T-helper 17 cell (primary cell): ENCODE results near the gene TFEB. TPM values are rescaled to one million over a fixed set of nuclear protein-coding genes. Genes with fewer than 3 reads are reported as not detected.

Experiments
- ATAC-seq: fragments of 150-1000 bp; cut with Tn5 transposase; 2 replicates; pipeline ENCODE4 v1.10.0; 2021; ENCODE audit warnings: mild to moderate bottlenecking, moderate library complexity
- DNase-seq, 3 donors: peaks; one replicate each; pipeline versions ENCODE4 v3.0.0 to v3.0.0-alpha.2; 2020 to 2021
- H3K9me3 ChIP-seq: one replicate; pipeline ENCODE4 v1.7.0; 2013; ENCODE audit warnings: low read length, mild to moderate bottlenecking; ENCODE audit not compliant: control insufficient read depth, poor library complexity, severe bottlenecking
- H3K27ac Mint-ChIP-seq: one replicate; pipeline ENCODE4 v1.8.0; 2022; ENCODE audit warnings: mild to moderate bottlenecking, moderate library complexity, mixed read lengths
- H3K27me3 Mint-ChIP-seq: one replicate; pipeline ENCODE4 v1.8.0; 2022; ENCODE audit warnings: mixed read lengths
- H3K36me3 Mint-ChIP-seq: one replicate; pipeline ENCODE4 v1.8.0; 2022; ENCODE audit warnings: low read depth, mixed read lengths
- H3K4me1 Mint-ChIP-seq: one replicate; pipeline ENCODE4 v1.8.0; 2022; ENCODE audit warnings: mild to moderate bottlenecking, mixed read lengths
- H3K4me3 Mint-ChIP-seq: one replicate; pipeline ENCODE4 v1.8.0; 2022; ENCODE audit warnings: mild to moderate bottlenecking, moderate library complexity, mixed read lengths
- total RNA-seq, 4 donors: library from RNA in 2 of 4; stranded (reverse) in 2 of 4; gene quantifications; one replicate each; pipeline ENCODE4 v1.2.3 and lab custom pipeline; 2022 to 2026

The TFEB gene
- total RNA-seq, 2 donors from 2014 or later, result 17.6 to 18.9 TPM

GRCh38 chr6:41697861-41698781, 37.3 kb downstream of the TFEB start:
- ATAC-seq (no peak), DNase-seq (no peak)
- H3K27me3 Mint-ChIP-seq, result no peaks in the 10 kb centered on the region
- no peaks in the 10 kb centered on the region for H3K36me3 Mint-ChIP-seq
- no peak overlapping the region for H3K27ac Mint-ChIP-seq
- H3K4me3 Mint-ChIP-seq, result no peak overlapping the region
- H3K9me3 ChIP-seq, result no peaks in the 10 kb centered on the region
- peaks cover 6% of the 10 kb centered on the region for H3K4me1 Mint-ChIP-seq

- DNase-seq, result no peak
- no peaks in the 10 kb centered on the region for H3K9me3 ChIP-seq
- Mint-ChIP-seq H3K36me3 (no peaks in the 10 kb centered on the region), H3K27ac (no peak overlapping the region), H3K27me3 (no peaks in the 10 kb centered on the region), H3K4me3 (no peak overlapping the region), H3K4me1 (peaks cover 8% of the 10 kb centered on the region)
- ATAC-seq, result no peak
These were observed 38.6 kb downstream of the TFEB start for GRCh38 chr6:41696788-41697187.

DNA sequence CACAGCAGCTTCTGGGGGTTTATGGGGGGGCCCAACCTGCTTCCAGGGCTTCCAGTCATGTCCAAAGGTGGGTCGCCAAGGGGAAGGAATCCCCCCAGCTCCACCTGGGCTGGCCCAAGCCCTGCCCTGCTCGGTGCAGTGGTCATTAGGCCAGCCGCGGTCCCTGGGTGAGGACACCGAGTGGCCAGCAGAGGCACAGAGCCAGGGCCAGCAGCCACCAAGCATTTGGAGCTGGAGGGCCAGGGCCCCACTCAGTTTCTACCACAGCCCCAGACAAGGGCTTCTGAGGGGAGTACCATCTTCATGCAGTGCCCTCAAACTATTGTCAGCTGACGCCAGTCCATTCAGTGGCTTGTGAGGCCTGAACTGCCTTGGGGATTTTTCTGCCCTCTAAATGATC, 39.6 kb downstream of the TFEB start:
- H3K27me3 Mint-ChIP-seq, result no peaks in the 10 kb centered on the region
- no peaks in the 10 kb centered on the region for H3K9me3 ChIP-seq
- H3K27ac Mint-ChIP-seq, result no peak overlapping the region
- H3K36me3 Mint-ChIP-seq, result no peaks in the 10 kb centered on the region
- DNase-seq (no peak), ATAC-seq (no peak)
- H3K4me1 Mint-ChIP-seq, result peaks cover 5% of the 10 kb centered on the region
- no peak overlapping the region for H3K4me3 Mint-ChIP-seq

GRCh38 chr6:41694815-41695526, 40.4 kb downstream of the TFEB start:
- Mint-ChIP-seq H3K36me3 (no peaks in the 10 kb centered on the region), H3K4me3 (no peak overlapping the region), H3K27me3 (no peaks in the 10 kb centered on the region), H3K27ac (peak overlapping the region; percentile 66), H3K4me1 (peaks cover 5% of the 10 kb centered on the region)
- ATAC-seq (no peak), DNase-seq (no peak)
- H3K9me3 ChIP-seq, result no peaks in the 10 kb centered on the region

DNA sequence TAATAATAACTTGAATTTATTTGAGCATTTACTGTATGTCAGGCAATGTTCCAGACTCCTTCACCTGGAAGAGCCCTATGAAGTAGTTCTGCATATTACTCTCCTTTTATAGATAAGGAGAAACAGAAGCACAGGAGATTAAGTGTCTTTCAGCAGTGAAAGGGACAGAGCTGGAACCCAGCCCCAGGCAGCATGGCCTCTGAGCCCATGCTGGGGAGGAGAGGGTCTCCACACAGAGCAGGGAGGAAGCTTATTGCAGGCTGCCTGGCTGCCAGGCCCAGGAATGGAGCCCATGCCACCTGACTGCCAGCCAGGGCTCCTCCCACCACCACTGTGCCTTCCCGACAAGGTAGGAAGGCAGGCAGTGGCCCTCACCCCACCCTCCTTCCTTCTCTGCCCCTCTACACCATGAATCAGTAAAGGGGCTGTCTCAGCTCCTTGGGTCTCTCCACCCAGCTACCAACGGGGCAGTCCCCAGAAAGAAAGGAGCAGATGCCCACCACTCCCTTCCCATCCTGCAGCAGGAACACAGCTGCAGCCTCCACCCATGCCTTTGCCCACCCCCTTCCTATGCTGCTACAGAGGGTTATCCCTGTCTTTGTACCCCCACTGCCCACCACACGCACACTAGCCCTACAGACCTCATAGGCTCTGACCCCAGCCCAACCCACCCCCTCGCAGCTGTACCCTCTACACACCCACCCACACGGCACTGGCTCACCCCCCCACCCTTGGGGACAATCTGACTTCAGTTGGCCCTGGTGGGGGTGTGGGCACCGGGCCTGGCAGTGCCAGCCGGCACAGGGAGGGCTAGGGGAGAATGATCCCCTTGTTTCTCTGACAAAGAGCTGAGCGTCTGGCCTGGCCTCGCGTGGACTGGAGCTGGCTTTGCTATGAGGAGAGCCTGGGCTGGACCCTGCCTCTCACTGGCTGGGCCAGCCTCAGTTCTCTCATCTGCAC, 41.8 kb downstream of the TFEB start:
- DNase-seq (no peak), ATAC-seq (no peak)
- Mint-ChIP-seq H3K27ac (no peak overlapping the region), H3K36me3 (peaks cover 2% of the 10 kb centered on the region), H3K4me1 (peaks cover 4% of the 10 kb centered on the region), H3K4me3 (no peak overlapping the region), H3K27me3 (no peaks in the 10 kb centered on the region)
- H3K9me3 ChIP-seq, result no peaks in the 10 kb centered on the region

- no peak for DNase-seq
- Mint-ChIP-seq H3K27me3 (no peaks in the 10 kb centered on the region), H3K36me3 (peaks cover 2% of the 10 kb centered on the region)
These were observed 42.7 kb downstream of the TFEB start for GRCh38 chr6:41692730-41693129.

DNA sequence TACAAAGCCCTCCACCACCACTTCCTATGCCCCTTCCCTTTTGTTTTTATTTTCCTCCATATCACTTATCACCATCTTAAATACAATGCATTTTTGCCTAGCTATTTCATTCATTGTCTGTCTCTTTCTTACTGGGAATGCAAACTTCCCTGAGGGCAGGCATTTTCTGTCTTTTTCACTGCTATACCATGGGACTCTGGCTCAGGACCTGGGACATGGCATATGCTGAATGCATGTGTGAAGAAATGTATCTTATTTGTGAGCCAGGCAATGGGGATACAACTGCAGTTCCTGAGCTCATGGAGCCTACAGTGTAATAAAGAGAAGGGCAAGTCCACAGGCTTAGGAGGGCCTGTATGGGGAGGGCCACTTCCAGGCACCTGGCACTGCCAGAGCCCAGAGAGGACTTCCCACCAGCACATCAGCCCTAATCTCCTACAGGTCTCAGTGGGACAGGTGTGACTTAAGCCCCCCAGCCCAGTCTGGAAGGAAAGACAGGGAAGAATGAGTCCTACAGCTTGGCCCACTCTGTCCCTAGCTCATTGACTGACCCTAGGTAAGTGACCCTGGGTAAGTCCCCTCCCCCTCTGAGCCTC, 43.2 kb downstream of the TFEB start:
- Mint-ChIP-seq H3K4me3 (no peak overlapping the region), H3K4me1 (peaks cover 4% of the 10 kb centered on the region), H3K36me3 (peaks cover 2% of the 10 kb centered on the region), H3K27me3 (no peaks in the 10 kb centered on the region), H3K27ac (no peak overlapping the region)
- H3K9me3 ChIP-seq, result no peaks in the 10 kb centered on the region
- DNase-seq (no peak), ATAC-seq (no peak)

More at GRCh38 chr6:41692730-41693129, 42.7 kb downstream of the TFEB start:
- peaks cover 4% of the 10 kb centered on the region for H3K4me1 Mint-ChIP-seq
- H3K4me3 Mint-ChIP-seq, result no peak overlapping the region
- no peaks in the 10 kb centered on the region for H3K9me3 ChIP-seq
- no peak overlapping the region for H3K27ac Mint-ChIP-seq
- no peak for ATAC-seq

DNA sequence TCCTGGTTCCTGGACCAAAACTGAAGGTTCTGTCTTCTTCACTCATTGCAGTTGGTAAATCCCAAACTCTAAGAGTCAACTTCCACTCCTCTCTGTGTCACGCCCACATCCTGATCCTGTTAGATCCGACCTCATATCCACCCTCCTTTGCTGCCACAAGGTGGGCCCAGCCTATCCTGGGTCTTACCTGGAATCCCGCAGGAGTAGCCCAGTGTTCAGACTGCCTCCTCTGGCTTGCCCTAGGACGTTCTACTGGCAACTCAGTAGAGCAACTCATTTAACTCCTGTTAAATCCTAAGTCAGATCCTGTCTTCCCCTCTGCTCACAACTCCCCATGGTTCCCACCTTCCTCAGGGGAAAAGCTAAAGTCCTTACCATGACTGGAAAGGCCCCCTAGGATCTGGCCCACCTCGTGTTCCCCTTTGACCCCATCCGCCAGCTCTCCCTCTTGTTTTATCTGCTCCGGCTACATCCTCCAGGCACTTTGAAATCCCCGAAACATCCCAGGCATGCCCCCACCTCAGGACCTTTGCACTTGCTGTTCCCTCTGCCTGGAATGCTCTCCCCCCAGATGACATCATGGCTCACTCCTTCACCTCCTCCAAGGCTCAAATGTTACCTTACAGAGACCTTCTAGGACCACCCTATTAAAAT, 43.9 kb downstream of the TFEB start:
- Mint-ChIP-seq H3K4me1 (peaks cover 4% of the 10 kb centered on the region), H3K4me3 (peak overlapping the region; percentile 74), H3K36me3 (peaks cover 2% of the 10 kb centered on the region), H3K27ac (no peak overlapping the region), H3K27me3 (no peaks in the 10 kb centered on the region)
- DNase-seq (no peak), ATAC-seq (no peak)
- H3K9me3 ChIP-seq, result no peaks in the 10 kb centered on the region

DNA sequence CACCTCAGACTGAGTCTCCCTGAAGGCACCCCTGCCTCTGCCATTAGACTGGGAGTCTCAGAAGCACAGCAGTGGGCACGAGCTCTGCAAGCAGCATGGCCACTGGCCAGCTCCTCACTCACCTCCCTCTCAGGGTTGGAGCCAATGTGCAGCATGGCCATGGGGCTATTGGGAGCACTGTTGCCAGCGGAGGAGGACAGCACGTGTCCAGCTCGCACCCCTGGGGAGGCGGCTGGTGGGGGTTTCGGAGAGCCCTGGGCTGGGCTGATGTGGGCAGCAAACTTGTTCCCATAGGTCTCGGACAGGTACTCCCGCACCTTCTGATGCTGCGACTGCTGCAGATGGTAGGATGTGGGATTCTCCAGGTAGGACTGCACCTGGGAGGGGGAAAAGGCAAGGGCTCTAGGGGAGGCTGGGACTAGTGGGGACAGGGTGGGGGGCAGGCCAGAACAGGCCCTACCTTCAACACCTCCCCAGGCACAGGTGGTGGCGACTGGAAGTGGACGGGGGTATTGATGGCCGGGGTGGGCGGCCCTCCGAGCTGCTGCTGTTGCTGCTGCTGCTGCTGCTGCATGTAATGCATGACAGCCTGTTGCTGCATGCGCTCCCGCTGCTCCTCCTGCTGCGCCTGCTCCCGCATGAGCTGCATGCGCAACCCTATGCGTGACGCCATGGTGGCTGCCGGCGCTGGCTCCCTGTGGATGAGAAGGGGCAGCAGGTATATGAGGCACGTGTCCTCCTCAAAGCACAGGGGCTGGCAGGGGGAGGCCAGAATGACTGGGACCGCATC, 44.7 kb downstream of the TFEB start:
- Mint-ChIP-seq H3K27ac (peak overlapping the region; percentile 79), H3K4me3 (no peak overlapping the region), H3K4me1 (peaks cover 4% of the 10 kb centered on the region), H3K27me3 (no peaks in the 10 kb centered on the region), H3K36me3 (peaks cover 2% of the 10 kb centered on the region)
- no peak for DNase-seq
- ATAC-seq, result no peak
- H3K9me3 ChIP-seq, result no peaks in the 10 kb centered on the region

GRCh38 chr6:41689171-41690008, 46.0 kb downstream of the TFEB start:
- no peaks in the 10 kb centered on the region for H3K9me3 ChIP-seq
- H3K4me3 Mint-ChIP-seq, result no peak overlapping the region
- DNase-seq, result no peak
- peaks cover 2% of the 10 kb centered on the region for H3K36me3 Mint-ChIP-seq
- no peaks in the 10 kb centered on the region for H3K27me3 Mint-ChIP-seq
- ATAC-seq, result no peak
- peaks cover 4% of the 10 kb centered on the region for H3K4me1 Mint-ChIP-seq
- H3K27ac Mint-ChIP-seq, result peak overlapping the region; percentile 79
